Right ventricle myocardium inferior (tissue), 1 donor: ENCODE measurements around the gene MBD3L3. TPM values are rescaled to one million over a fixed set of nuclear protein-coding genes. Genes with fewer than 3 reads are reported as not detected.
"Not testable (repeated sequence)": the region's sequence is repeated elsewhere in the genome, so short reads cannot be mapped to it uniquely, and the experiment has no call there.

Experiments used
- ATAC-seq: fragments of 200-7000 bp; cut with Tn5 transposase; one replicate; pipeline ENCODE4 v1.9.1; 2020; ENCODE audit warnings: mild to moderate bottlenecking, moderate library complexity
- DNase-seq: peaks from one replicate; pipeline ENCODE4 v3.0.0; 2021; ENCODE audit errors: missing footprints
- intact Hi-C: fragments of 100-400 bp; cut with DNase I; formaldehyde crosslinking; loops from one replicate; pipeline ENCODE4 v1.11.0; 2022
- total RNA-seq: library from RNA; stranded (reverse); fragmentation: NEBNext Ultra II Directional; extraction: Animal tissue kit (Norgen Biotek cat#: 25700); gene quantifications from one replicate; pipeline ENCODE4 v1.2.1, GENCODE V29; 2021
- donor health status: DM: no; HTN: yes; CAD: no; lungs with severe emphysema.

Gene MBD3L3
- total RNA-seq, 1 donor from 2014 or later: not detected

GRCh38 chr19:7067716-7068115 is 9.2 kb upstream of the MBD3L3 start:
- intact Hi-C loops: no loop called here
- ATAC-seq (no peak), DNase-seq (no peak)

- intact Hi-C loops, DNase-seq, ATAC-seq: not testable (repeated sequence)
Observed at GRCh38 chr19:7067122-7067521, 8.6 kb upstream of the MBD3L3 start.

GRCh38 chr19:7063764-7064418 is 5.4 kb upstream of the MBD3L3 start:
- intact Hi-C loops: no loop called here
- no peak for DNase-seq
- ATAC-seq: no peak

GRCh38 chr19:7063339-7063738 is 4.9 kb upstream of the MBD3L3 start:
- DNase-seq (no peak), ATAC-seq (no peak)
- intact Hi-C loops: no loop called here

GRCh38 chr19:7059977-7060376 is 1.5 kb upstream of the MBD3L3 start:
- ATAC-seq, DNase-seq, intact Hi-C loops: not testable (repeated sequence)

GRCh38 chr19:7056371-7056770 is 2.1 kb downstream of the MBD3L3 start:
- DNase-seq, intact Hi-C loops, ATAC-seq: not testable (repeated sequence)

- ATAC-seq, intact Hi-C loops, DNase-seq: not testable (repeated sequence)
Observed at GRCh38 chr19:7055679-7056078, 2.8 kb downstream of the MBD3L3 start.

GRCh38 chr19:7054635-7055368 is 3.7 kb downstream of the MBD3L3 start:
- intact Hi-C loops, DNase-seq, ATAC-seq: not testable (repeated sequence)

GRCh38 chr19:7052896-7053295 is 5.6 kb downstream of the MBD3L3 start:
- intact Hi-C loops, ATAC-seq, DNase-seq: not testable (repeated sequence)

GRCh38 chr19:7051421-7051820 is 7.1 kb downstream of the MBD3L3 start:
- ATAC-seq, DNase-seq, intact Hi-C loops: not testable (repeated sequence)

GRCh38 chr19:7049021-7049420 is 9.5 kb downstream of the MBD3L3 start, which contains the start of gene MBD3L2:
TSS of gene MBD3L2 (plus strand) at chr19:7049321. CDS start at chr19:7049374, 53 bp downstream.
- ATAC-seq, DNase-seq, intact Hi-C loops: not testable (repeated sequence)

GRCh38 chr19:7041563-7041962 is 16.9 kb downstream of the MBD3L3 start:
- ATAC-seq, DNase-seq, intact Hi-C loops: not testable (repeated sequence)

GRCh38 chr19:7040079-7040478 is 18.4 kb downstream of the MBD3L3 start, which contains the start of gene MBD3L4:
TSS of gene MBD3L4 (minus strand) at chr19:7040179. CDS start at chr19:7040144, 35 bp downstream.
- DNase-seq, intact Hi-C loops, ATAC-seq: not testable (repeated sequence)

- DNase-seq: not testable (repeated sequence)
Observed at GRCh38 chr19:7030278-7030677, 28.2 kb downstream of the MBD3L3 start, which contains the start of gene MBD3L5. TSS of gene MBD3L5 (plus strand) at chr19:7030578. CDS start at chr19:7030612, 34 bp downstream.

GRCh38 chr19:7028790-7029189 is 29.7 kb downstream of the MBD3L3 start:
- intact Hi-C loops, DNase-seq, ATAC-seq: not testable (repeated sequence)

More at GRCh38 chr19:7030278-7030677, 28.2 kb downstream of the MBD3L3 start, which contains the start of gene MBD3L5:
- ATAC-seq, intact Hi-C loops: not testable (repeated sequence)

GRCh38 chr19:7021331-7021730 is 37.1 kb downstream of the MBD3L3 start, which contains the start of gene MBD3L2B:
TSS of gene MBD3L2B (minus strand) at chr19:7021431. CDS start at chr19:7021397, 34 bp downstream.
- DNase-seq, ATAC-seq, intact Hi-C loops: not testable (repeated sequence)

- ATAC-seq: no peak
- no peak for DNase-seq
- intact Hi-C loops: no loop called here
Observed at GRCh38 chr19:7018828-7019227, 39.6 kb downstream of the MBD3L3 start.

- intact Hi-C loops: no loop called here
- no peak for ATAC-seq
- no peak for DNase-seq
Observed at GRCh38 chr19:7013678-7014077, 44.8 kb downstream of the MBD3L3 start.
